ENCODE data around the gene SHROOM4. TPM values are rescaled to one million over a fixed set of nuclear protein-coding genes. Genes with fewer than 3 reads are reported as not detected.
A peak's percentile ranks its signal among the peaks of the same experiment; 100 is the strongest.

SHROOM4 gene
- total RNA-seq, 2 experiments from 2014 or later: not detected

- no peak overlapping the region for H3K27ac Mint-ChIP-seq
- no peak for DNase-seq
- H3K4me3 Mint-ChIP-seq: no peak overlapping the region
- no peaks in the 10 kb centered on the region for H3K4me1 Mint-ChIP-seq (ENCODE audit: low read depth)
- no peaks in the 10 kb centered on the region for H3K36me3 Mint-ChIP-seq (ENCODE audit: low read depth)
- intact Hi-C loops (cut with micrococcal nuclease): no loop called here
- CTCF ChIA-PET: no interaction called here
- H3K9me3 Mint-ChIP-seq: no peaks in the 10 kb centered on the region
- H3K27me3 Mint-ChIP-seq (ENCODE audit: low read depth): no peaks in the 10 kb centered on the region
Observed at GRCh38 chrX:50627696-50628095, 186.3 kb downstream of the SHROOM4 start.

GRCh38 chrX:50626432-50626831, 187.6 kb downstream of the SHROOM4 start:
- H3K36me3 Mint-ChIP-seq (ENCODE audit: low read depth): no peaks in the 10 kb centered on the region
- DNase-seq: no peak
- intact Hi-C loops (cut with micrococcal nuclease): no loop called here
- no peaks in the 10 kb centered on the region for H3K9me3 Mint-ChIP-seq
- H3K27me3 Mint-ChIP-seq (ENCODE audit: low read depth): no peaks in the 10 kb centered on the region
- CTCF ChIA-PET: no interaction called here
- H3K4me1 Mint-ChIP-seq (ENCODE audit: low read depth): no peaks in the 10 kb centered on the region
- H3K27ac Mint-ChIP-seq: no peak overlapping the region
- H3K4me3 Mint-ChIP-seq: no peak overlapping the region

- H3K9me3 Mint-ChIP-seq: no peaks in the 10 kb centered on the region
- intact Hi-C loops (cut with micrococcal nuclease): no loop called here
- H3K27ac Mint-ChIP-seq: no peak overlapping the region
- H3K36me3 Mint-ChIP-seq (ENCODE audit: low read depth): no peaks in the 10 kb centered on the region
- no peaks in the 10 kb centered on the region for H3K4me1 Mint-ChIP-seq (ENCODE audit: low read depth)
- DNase-seq: peak; percentile 3
- CTCF ChIA-PET: no interaction called here
- H3K27me3 Mint-ChIP-seq (ENCODE audit: low read depth): no peaks in the 10 kb centered on the region
- H3K4me3 Mint-ChIP-seq: no peak overlapping the region
Observed at GRCh38 chrX:50622751-50623150, 191.2 kb downstream of the SHROOM4 start.

- H3K4me1 Mint-ChIP-seq (ENCODE audit: low read depth): no peaks in the 10 kb centered on the region
- no peaks in the 10 kb centered on the region for H3K36me3 Mint-ChIP-seq (ENCODE audit: low read depth)
- peaks cover 2% of the 10 kb centered on the region for H3K27me3 Mint-ChIP-seq (ENCODE audit: low read depth)
- no peak overlapping the region for H3K27ac Mint-ChIP-seq
- no peak overlapping the region for H3K4me3 Mint-ChIP-seq
- intact Hi-C loops (cut with micrococcal nuclease): no loop called here
- CTCF ChIA-PET: no interaction called here
- DNase-seq: no peak
- no peaks in the 10 kb centered on the region for H3K9me3 Mint-ChIP-seq
Observed at GRCh38 chrX:50618788-50619558, 195.0 kb downstream of the SHROOM4 start.

- no peaks in the 10 kb centered on the region for H3K36me3 Mint-ChIP-seq (ENCODE audit: low read depth)
- H3K27me3 Mint-ChIP-seq (ENCODE audit: low read depth): peaks cover 4% of the 10 kb centered on the region
- intact Hi-C loops (cut with micrococcal nuclease): no loop called here
- CTCF ChIA-PET: no interaction called here
- H3K4me3 Mint-ChIP-seq: no peak overlapping the region
- no peak overlapping the region for H3K27ac Mint-ChIP-seq
- DNase-seq: no peak
- no peaks in the 10 kb centered on the region for H3K9me3 Mint-ChIP-seq
- H3K4me1 Mint-ChIP-seq (ENCODE audit: low read depth): no peaks in the 10 kb centered on the region
Observed at GRCh38 chrX:50617183-50617582, 196.8 kb downstream of the SHROOM4 start.

- H3K4me1 Mint-ChIP-seq (ENCODE audit: low read depth): no peaks in the 10 kb centered on the region
- H3K27me3 Mint-ChIP-seq (ENCODE audit: low read depth): peaks cover 4% of the 10 kb centered on the region
- intact Hi-C loops (cut with micrococcal nuclease): no loop called here
- no peaks in the 10 kb centered on the region for H3K36me3 Mint-ChIP-seq (ENCODE audit: low read depth)
- no peak for DNase-seq
- H3K27ac Mint-ChIP-seq: no peak overlapping the region
- no peak overlapping the region for H3K4me3 Mint-ChIP-seq
- CTCF ChIA-PET: no interaction called here
- no peaks in the 10 kb centered on the region for H3K9me3 Mint-ChIP-seq
Observed at GRCh38 chrX:50615570-50616158, 198.3 kb downstream of the SHROOM4 start.

GRCh38 chrX:50614460-50614859, 199.5 kb downstream of the SHROOM4 start:
- CTCF ChIA-PET: no interaction called here
- Mint-ChIP-seq H3K36me3 (ENCODE audit: low read depth) (no peaks in the 10 kb centered on the region), H3K27me3 (ENCODE audit: low read depth) (peaks cover 4% of the 10 kb centered on the region), H3K4me3 (no peak overlapping the region), H3K27ac (no peak overlapping the region), H3K9me3 (no peaks in the 10 kb centered on the region), H3K4me1 (ENCODE audit: low read depth) (no peaks in the 10 kb centered on the region)
- no peak for DNase-seq
- intact Hi-C loops (cut with micrococcal nuclease): no loop called here

GRCh38 chrX:50613846-50614245, 200.1 kb downstream of the SHROOM4 start:
- Mint-ChIP-seq H3K36me3 (ENCODE audit: low read depth) (no peaks in the 10 kb centered on the region), H3K9me3 (no peaks in the 10 kb centered on the region), H3K4me1 (ENCODE audit: low read depth) (no peaks in the 10 kb centered on the region), H3K27me3 (ENCODE audit: low read depth) (peaks cover 4% of the 10 kb centered on the region), H3K4me3 (no peak overlapping the region), H3K27ac (no peak overlapping the region)
- no peak for DNase-seq
- intact Hi-C loops (cut with micrococcal nuclease): no loop called here
- CTCF ChIA-PET: no interaction called here

- no peaks in the 10 kb centered on the region for H3K36me3 Mint-ChIP-seq (ENCODE audit: low read depth)
- no peaks in the 10 kb centered on the region for H3K4me1 Mint-ChIP-seq (ENCODE audit: low read depth)
- H3K27ac Mint-ChIP-seq: no peak overlapping the region
- CTCF ChIA-PET: no interaction called here
- intact Hi-C loops (cut with micrococcal nuclease): no loop called here
- no peaks in the 10 kb centered on the region for H3K9me3 Mint-ChIP-seq
- no peak for DNase-seq
- peaks cover 4% of the 10 kb centered on the region for H3K27me3 Mint-ChIP-seq (ENCODE audit: low read depth)
- H3K4me3 Mint-ChIP-seq: no peak overlapping the region
Observed at GRCh38 chrX:50609796-50610195, 204.2 kb downstream of the SHROOM4 start.

GRCh38 chrX:50606300-50606950, 207.6 kb downstream of the SHROOM4 start:
- Mint-ChIP-seq H3K36me3 (ENCODE audit: low read depth) (no peaks in the 10 kb centered on the region), H3K9me3 (no peaks in the 10 kb centered on the region), H3K27me3 (ENCODE audit: low read depth) (peaks cover 2% of the 10 kb centered on the region), H3K27ac (no peak overlapping the region), H3K4me3 (no peak overlapping the region), H3K4me1 (ENCODE audit: low read depth) (no peaks in the 10 kb centered on the region)
- intact Hi-C loops (cut with micrococcal nuclease): no loop called here
- no peak for DNase-seq
- CTCF ChIA-PET: no interaction called here

GRCh38 chrX:50596056-50596455, 217.9 kb downstream of the SHROOM4 start:
- H3K4me3 Mint-ChIP-seq: no peak overlapping the region
- H3K27ac Mint-ChIP-seq: no peak overlapping the region
- H3K9me3 Mint-ChIP-seq: no peaks in the 10 kb centered on the region
- CTCF ChIA-PET: no interaction called here
- H3K27me3 Mint-ChIP-seq (ENCODE audit: low read depth): peaks cover 4% of the 10 kb centered on the region
- no peak for DNase-seq
- no peaks in the 10 kb centered on the region for H3K4me1 Mint-ChIP-seq (ENCODE audit: low read depth)
- intact Hi-C loops (cut with micrococcal nuclease): no loop called here
- H3K36me3 Mint-ChIP-seq (ENCODE audit: low read depth): no peaks in the 10 kb centered on the region

GRCh38 chrX:50594788-50595187, 219.2 kb downstream of the SHROOM4 start:
- Mint-ChIP-seq H3K27ac (no peak overlapping the region), H3K36me3 (ENCODE audit: low read depth) (no peaks in the 10 kb centered on the region), H3K4me1 (ENCODE audit: low read depth) (no peaks in the 10 kb centered on the region), H3K27me3 (ENCODE audit: low read depth) (peaks cover 5% of the 10 kb centered on the region), H3K4me3 (no peak overlapping the region), H3K9me3 (no peaks in the 10 kb centered on the region)
- CTCF ChIA-PET: no interaction called here
- no peak for DNase-seq
- intact Hi-C loops (cut with micrococcal nuclease): no loop called here

GRCh38 chrX:50586980-50587379, 227.0 kb downstream of the SHROOM4 start:
- CTCF ChIA-PET: no interaction called here
- Mint-ChIP-seq H3K4me1 (ENCODE audit: low read depth) (no peaks in the 10 kb centered on the region), H3K27ac (no peak overlapping the region), H3K9me3 (no peaks in the 10 kb centered on the region), H3K27me3 (ENCODE audit: low read depth) (peaks cover 8% of the 10 kb centered on the region), H3K36me3 (ENCODE audit: low read depth) (no peaks in the 10 kb centered on the region), H3K4me3 (no peak overlapping the region)
- intact Hi-C loops (cut with micrococcal nuclease): no loop called here
- DNase-seq: no peak

Data from activated naive CD4-positive, alpha-beta T cell treated with anti-CD3 and anti-CD28 coated beads for 36 hours (primary cell).